HCT116 (cell line): ENCODE results near the gene CCL18.

ENCODE experiments used
- CBX3 ChIP-seq: IDR thresholded peaks from 2 replicates; pipeline ENCODE4 v1.6.1; 2012; ENCODE audit warnings: low read depth
- EZH2 ChIP-seq: fragments of 200-600 bp; sonication (generic); IDR thresholded peaks from 2 replicates; pipeline ENCODE4 v1.6.1; 2017; ENCODE audit warnings: antibody characterized with exemption, mixed run types
- JUND ChIP-seq: IDR thresholded peaks from 2 replicates; pipeline ENCODE4 v1.6.1; 2012
- POLR2A ChIP-seq: IDR thresholded peaks from 2 replicates; pipeline ENCODE4 v1.7.0; 2011; ENCODE audit warnings: borderline replicate concordance; ENCODE audit not compliant: insufficient read depth, insufficient read length; ENCODE audit errors: extremely low read depth
- POLR2AphosphoS5 ChIP-seq: IDR thresholded peaks from 2 replicates; pipeline ENCODE4 v1.6.1; 2011; ENCODE audit warnings: mild to moderate bottlenecking, low read depth, low read length, moderate library complexity
- RAD21 ChIP-seq: IDR thresholded peaks from 2 replicates; pipeline ENCODE4 v1.6.1; 2012; ENCODE audit warnings: low read depth, mild to moderate bottlenecking
- SP1 ChIP-seq: IDR thresholded peaks from 2 replicates; pipeline ENCODE4 v1.6.1; 2012; ENCODE audit warnings: low read depth
- ZFX ChIP-seq: fragments of 450-650 bp; IDR thresholded peaks from 2 replicates; pipeline ENCODE4 v1.6.1; 2017
- ZNF274 ChIP-seq: fragments of 200-500 bp; sonication (Bioruptor generic); IDR thresholded peaks from 2 replicates; pipeline ENCODE4 v1.6.1; 2014; ENCODE audit warnings: mild to moderate bottlenecking, low read depth, low read length, inconsistent platforms
- TF ChIP-seq, protein P1 (sequence below), 3 experiments: fragments of 200-600 bp in 1 of 3; sonication (generic) in 1 of 3; IDR thresholded peaks in 2 of 3; conservative IDR thresholded peaks in 1 of 3; 2 replicates each; pipeline ENCODE4 v1.5.1; 2012 to 2017; ENCODE audit warnings: low read depth in 2 of 3, low read length in 2 of 3, antibody characterized with exemption in 1 of 3, borderline replicate concordance in 1 of 3, control low read depth in 1 of 3, mild to moderate bottlenecking in 1 of 3, mixed read lengths in 1 of 3, mixed run types in 1 of 3, moderate library complexity in 1 of 3; ENCODE audit not compliant: insufficient read depth in 1 of 3
- TF ChIP-seq, protein P2 (sequence below): IDR thresholded peaks from 2 replicates; pipeline ENCODE4 v1.6.1; 2012
- TF ChIP-seq, protein P3 (sequence below): IDR thresholded peaks from 2 replicates; pipeline ENCODE4 v1.6.1; 2011; ENCODE audit warnings: mild to moderate bottlenecking, low read length, moderate library complexity; ENCODE audit not compliant: insufficient replicate concordance; ENCODE audit errors: extremely low read depth

DNA sequence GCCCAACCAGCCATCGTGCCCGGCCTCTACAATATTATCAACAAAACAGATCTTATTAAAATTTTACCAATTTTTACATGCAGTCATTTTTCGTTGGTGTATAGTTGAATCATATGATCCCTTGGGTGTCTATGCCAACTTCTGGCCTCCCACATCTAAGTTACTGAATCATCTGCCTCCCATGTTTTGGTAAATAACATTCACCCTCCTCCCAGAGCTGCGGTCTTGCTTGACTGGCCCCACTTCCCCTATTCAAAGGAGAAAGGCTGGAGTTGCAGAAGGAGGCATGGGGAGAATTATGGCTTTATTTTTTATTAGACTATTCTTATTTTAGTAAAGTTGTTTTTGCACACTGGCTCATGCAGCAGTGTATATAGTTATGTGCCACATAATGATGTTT, 27.8 kb upstream of the CCL18 start:
- no peak for TF ChIP-seq POLR2AphosphoS5
- TF ChIP-seq, protein P1, sequence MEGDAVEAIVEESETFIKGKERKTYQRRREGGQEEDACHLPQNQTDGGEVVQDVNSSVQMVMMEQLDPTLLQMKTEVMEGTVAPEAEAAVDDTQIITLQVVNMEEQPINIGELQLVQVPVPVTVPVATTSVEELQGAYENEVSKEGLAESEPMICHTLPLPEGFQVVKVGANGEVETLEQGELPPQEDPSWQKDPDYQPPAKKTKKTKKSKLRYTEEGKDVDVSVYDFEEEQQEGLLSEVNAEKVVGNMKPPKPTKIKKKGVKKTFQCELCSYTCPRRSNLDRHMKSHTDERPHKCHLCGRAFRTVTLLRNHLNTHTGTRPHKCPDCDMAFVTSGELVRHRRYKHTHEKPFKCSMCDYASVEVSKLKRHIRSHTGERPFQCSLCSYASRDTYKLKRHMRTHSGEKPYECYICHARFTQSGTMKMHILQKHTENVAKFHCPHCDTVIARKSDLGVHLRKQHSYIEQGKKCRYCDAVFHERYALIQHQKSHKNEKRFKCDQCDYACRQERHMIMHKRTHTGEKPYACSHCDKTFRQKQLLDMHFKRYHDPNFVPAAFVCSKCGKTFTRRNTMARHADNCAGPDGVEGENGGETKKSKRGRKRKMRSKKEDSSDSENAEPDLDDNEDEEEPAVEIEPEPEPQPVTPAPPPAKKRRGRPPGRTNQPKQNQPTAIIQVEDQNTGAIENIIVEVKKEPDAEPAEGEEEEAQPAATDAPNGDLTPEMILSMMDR (IDR thresholded peaks at IDR 0.05 in 2 of 3, conservative IDR thresholded peaks at IDR 0.05 in 1 of 3; ENCODE audit: borderline replicate concordance in 1 of 3, insufficient read depth in 1 of 3, low read depth in 2 of 3, low read length in 2 of 3): no peak
- TF ChIP-seq POLR2A: no peak
- TF ChIP-seq ZNF274: no peak
- TF ChIP-seq SP1: no peak
- TF ChIP-seq EZH2: no peak
- TF ChIP-seq, protein P2, sequence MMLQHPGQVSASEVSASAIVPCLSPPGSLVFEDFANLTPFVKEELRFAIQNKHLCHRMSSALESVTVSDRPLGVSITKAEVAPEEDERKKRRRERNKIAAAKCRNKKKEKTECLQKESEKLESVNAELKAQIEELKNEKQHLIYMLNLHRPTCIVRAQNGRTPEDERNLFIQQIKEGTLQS: no peak
- TF ChIP-seq ZFX: no peak
- no peak for TF ChIP-seq RAD21
- TF ChIP-seq, protein P3, sequence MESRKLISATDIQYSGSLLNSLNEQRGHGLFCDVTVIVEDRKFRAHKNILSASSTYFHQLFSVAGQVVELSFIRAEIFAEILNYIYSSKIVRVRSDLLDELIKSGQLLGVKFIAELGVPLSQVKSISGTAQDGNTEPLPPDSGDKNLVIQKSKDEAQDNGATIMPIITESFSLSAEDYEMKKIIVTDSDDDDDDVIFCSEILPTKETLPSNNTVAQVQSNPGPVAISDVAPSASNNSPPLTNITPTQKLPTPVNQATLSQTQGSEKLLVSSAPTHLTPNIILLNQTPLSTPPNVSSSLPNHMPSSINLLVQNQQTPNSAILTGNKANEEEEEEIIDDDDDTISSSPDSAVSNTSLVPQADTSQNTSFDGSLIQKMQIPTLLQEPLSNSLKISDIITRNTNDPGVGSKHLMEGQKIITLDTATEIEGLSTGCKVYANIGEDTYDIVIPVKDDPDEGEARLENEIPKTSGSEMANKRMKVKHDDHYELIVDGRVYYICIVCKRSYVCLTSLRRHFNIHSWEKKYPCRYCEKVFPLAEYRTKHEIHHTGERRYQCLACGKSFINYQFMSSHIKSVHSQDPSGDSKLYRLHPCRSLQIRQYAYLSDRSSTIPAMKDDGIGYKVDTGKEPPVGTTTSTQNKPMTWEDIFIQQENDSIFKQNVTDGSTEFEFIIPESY: no peak
- TF ChIP-seq JUND: no peak
- no peak for TF ChIP-seq CBX3
